Islet of Langerhans (tissue), 1 donor: Measurements from ENCODE around the gene METTL8.
A peak's percentile ranks its signal among the peaks of the same experiment; 100 is the strongest.
"Not testable (repeated sequence)": the region's sequence is repeated elsewhere in the genome, so short reads cannot be mapped to it uniquely, and the experiment has no call there.

Source experiments
- FAIRE-seq: peaks from one replicate; lab custom pipeline; 2011; peaks lifted over from hg19 to GRCh38; lab: Jason Lieb, UNC

METTL8 gene

DNA sequence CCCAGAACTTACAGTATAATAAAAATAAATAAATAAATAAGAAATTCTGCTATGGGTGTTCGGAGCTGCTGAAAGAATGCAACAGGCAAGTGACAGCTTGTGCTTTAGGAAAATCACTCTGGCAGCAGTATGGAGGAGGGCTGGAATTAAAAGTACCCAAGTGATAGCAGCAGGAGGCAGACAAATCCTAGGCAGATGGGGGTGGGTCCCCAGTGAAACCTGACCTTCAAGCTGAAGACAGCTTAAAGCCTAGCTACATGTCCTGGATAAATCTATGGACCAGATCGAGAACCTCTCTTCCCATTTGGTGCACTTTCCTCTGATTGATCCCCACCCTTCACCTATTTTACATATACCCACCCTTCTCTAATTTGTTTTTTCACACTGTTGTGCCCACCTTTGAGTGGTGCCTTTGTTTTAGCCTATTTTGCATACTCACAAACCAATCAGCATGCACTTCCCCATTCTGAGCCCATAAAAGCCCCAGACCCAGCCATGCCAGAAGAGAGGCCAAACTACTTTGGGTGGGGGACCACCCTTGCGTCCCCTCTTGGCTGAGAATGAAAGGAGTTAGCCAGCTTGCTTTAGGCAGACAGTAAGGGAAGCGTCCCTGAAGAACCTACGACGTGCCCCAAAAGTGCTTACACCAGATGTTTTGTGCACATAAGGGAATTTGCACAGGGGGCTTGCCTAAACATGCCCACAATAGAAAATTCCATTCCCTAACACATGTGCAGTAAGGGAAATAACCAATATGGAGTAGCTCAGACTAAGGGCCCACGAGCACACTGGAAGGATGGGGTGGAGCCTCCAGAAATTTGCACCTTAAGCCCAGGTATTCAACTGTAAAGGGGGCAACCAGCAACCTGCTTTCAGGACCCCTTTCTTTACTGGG is 3.0 kb downstream of the METTL8 start:
- FAIRE-seq = no peak

DNA sequence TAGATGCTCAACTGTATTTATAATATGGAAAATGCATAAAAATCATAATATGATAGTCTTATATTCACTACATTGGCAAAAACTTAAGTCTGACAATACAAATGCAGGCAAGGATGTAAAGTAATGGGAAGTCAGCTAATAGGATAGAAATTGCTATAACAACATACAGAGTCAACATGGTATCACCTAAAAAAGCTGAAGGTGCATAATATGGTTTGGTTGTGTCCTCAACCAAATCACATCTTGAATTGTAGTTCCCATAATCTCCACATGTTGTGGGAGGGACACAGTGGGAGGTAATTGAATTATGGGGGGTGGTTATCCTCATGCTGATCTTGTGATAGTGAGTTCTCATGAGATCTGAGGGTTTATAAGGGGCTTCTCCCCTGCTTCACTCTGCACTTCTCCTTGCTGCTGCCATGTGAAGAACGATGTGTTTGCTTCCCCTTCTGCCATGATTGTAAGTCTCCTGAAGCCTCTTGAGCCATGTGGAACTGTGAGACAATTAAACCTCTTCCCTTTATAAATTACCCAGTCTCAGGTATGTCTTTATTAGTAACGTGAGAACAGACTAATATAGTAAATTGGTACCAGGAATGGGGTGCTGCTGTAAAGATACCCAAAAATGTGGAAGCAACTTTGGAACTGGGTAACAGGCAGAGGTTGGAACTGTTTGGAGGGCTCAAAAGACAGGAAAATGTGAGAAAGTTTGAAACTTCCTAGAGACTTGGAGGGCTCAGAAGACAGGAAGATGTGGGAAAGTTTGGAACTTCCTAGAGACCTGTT is 10.9 kb downstream of the METTL8 start:
- not testable (repeated sequence) for FAIRE-seq

DNA sequence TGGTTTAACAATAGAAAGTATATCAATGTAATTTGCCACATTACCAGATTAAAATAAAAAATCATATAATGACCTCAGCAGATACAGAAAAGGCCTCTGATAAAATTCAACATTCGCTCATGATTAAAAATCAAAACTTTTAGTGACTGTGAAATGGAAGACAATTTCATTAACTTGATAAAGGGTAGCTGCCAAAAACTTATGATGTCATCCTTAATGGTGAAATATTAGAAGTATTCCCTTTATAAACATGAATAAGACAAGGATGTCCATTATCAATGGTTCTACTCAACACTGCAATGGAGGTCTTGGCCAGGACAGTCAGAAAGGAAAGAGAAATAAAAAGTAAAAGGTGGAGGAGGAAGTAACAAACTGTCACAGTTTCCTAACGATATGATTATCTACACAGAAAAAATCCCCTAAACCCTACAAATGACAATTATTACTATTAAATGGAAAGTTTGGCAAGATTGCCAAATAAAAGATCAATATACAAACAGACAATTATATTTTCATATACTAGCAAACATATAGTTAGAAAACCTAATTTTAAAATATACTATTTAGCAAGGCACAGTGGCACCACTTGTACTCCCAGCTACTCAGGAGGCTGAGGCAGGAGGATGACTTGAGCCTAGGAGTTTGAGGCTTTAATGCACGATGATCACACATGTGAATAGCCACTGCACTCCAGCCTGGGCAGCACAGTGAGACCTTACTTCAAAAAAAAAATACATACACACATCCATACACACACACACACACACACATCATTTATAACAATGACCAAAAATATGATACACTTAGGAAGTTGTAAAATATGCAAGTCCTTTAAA is 12.8 kb downstream of the METTL8 start:
- no peak for FAIRE-seq

DNA sequence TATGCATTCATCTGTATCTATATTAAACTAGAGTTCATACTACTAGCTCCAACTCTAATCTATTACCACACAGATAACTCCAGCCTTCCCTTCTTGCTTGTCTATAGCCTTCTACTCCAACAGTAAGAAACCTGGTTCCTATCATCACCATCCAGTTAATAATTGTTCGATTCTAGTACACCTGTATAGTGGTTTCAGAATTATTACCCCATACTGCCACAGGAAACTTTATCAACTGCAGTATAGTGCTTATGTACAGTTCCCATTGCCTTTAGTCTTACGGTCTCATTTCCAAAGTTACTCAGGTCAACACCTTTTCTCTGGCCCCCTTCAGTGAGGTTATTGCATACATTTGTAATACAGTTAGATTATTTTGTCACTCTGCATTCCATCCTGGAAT is 14.5 kb downstream of the METTL8 start:
- FAIRE-seq = no peak

DNA sequence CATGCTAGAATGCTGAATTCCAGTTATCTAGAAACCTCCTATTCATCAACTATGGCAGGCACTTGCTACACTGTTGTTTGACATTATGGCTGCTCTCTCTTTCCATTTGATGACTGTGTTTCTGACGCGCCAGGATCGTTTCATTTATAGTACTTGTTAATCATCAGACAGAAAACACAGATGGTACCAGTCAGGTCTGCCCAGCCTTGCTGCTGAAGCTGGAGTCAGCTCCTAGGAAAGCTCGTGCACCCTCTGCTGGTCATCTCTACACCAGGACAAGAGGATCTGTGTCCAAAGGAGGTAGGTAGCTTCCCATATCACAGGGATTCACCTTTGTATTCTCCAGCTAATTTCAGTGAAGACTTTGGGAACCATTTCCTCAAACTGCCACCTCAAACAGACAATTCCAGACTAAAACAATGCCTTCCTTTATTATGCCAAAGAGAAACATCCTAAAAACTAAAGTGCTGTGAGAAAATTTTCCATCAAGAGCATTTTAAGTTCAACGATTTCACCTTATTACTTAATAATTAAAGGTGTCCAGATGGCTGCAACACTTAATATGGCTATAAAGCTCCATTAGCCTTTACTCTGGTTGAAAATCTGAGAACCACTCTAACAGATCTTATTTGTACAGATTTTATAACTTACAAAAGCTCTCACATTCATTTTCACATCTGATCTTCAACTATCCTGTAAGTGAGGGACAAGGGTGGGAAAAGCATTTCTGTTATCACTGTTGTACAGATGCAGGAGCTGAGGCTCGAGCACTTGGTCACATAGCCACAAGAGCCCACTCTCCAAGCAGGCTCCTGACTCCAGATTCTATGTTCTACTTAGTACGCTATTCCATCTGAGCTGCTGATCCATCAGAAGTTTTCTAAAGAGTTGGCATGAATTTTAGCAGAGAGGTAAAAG is 17.5 kb downstream of the METTL8 start:
- FAIRE-seq = peak; percentile 100

DNA sequence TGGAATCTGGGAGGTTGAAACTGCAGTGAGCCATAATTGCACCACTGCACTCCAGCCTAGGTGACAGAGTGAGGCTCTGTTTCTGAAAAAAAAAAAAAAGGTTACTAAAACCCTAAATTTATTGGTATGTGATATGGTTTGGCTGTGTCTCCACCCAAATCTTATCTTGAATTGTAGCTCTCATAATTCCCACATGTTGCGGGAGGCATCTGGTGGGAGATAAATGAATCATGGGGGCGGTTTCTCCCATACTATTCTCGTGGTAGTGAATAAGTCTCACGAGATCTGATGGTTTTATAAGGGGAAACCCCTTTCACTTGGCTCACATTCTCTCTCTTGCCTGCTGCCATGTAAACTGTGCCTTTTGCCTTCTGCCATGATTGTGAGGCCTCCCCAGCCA is 19.1 kb downstream of the METTL8 start:
- not testable (repeated sequence) for FAIRE-seq

DNA sequence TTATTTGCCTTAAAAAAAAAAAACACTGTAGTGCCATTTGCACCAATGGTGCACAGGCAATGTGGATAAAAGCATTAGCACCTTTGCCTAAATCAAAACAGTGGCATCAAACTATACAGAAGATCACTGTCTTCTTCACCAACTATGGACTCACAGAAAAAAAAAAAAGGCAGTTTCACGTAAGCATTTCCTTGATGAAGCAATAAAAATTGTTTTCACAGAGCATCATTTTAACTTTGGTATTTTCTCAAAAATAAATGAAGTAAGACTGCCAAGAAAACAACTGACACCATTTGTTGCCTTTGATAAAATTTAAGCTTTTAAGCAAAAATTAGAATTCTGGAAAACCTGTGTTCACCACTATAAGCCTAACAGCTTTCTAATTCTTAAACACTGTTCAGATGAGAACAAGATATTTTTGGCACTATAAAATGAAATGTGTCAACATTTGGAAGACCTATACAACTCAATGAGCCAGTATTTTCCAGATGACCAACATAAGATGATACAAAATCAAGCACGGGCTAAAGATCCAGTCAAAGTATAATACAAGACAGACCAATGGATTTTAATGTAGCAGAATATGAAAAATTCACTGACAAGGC is 21.1 kb downstream of the METTL8 start:
- no peak for FAIRE-seq

DNA sequence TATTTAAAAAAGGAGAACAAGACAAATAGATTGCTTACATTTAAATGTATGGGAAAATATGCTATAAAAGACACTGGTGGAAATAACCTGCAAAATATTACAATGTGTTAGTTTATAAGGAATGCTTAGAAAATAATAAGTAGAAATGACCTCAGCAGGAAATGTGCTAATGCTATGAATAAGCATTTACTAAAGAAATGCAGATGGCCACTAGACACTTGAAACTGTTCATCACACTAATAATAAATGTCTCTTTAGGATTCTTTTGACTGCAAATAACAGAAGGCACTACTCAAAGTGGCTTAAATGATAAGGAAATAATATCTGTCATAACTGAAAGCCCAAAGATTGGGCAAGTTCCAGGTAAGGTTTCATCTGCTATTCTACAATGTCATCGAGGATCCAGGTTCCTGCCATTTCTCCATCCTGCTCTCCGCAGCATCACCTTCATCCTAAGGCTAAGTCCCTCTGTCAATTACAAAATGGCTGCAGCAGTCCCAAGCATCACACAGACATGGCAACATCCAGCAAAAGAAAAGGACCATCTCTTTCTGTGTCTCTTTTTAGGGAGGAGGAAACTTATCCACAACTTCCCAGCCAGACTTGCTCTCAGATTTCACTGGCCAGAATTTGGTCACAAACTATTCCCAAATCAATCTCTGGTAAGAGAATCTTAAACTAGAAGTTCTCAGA is 21.9 kb downstream of the METTL8 start:
- FAIRE-seq = no peak

DNA sequence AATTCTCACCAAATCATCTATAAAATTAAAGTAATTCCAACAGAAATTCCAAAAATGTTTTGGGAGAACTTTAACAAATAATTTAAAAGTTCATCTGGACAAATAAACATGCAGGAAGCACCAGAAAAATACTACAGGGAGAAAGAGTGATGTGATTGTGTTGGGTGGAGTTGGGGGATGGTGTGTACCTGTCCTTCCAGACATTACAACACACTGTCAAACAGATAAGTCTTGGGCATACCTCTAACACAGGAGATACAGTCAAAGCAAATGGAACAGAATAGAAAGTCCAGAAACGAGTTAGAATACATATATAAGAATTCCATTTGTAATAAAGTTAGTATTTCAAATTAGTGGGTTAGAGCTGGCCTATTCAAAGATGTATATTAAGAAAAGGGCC is 22.6 kb downstream of the METTL8 start:
- no peak for FAIRE-seq

DNA sequence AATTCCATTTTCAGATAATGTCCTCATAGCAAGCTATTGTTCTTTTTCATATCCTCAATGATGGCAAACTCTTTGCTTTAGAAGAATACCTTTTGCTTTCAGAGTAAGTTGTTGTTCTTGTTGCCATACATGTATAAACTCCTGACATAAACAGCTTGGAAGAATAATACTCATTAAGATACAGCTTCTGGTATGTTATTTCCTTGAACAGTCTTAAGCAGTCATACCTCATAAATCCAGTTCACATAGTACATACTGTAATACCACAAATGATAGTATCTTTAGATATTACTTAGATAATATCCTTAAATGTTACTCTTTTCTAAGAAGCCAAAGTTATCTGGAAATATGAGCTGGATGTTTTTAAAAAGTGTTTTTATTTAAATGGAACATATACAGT is 23.2 kb downstream of the METTL8 start:
- no peak for FAIRE-seq

DNA sequence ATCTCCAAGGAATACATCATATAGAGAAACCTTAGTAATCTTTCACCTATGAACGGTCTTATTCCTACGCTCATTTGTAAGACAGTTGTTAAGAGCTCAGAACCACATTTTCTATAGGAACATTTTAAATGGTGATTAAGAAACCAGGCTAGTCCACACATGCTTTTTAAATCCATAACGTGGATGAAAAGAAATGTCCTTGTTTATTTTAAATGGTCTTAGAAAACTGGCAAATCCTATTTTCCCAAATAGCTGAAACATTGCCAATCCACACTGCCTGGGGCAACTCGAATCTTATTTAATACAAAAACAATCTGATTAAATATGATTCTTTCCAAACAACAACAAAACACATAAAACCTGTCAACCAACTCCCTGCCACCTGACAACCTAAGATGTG is 23.7 kb downstream of the METTL8 start:
- no peak for FAIRE-seq

DNA sequence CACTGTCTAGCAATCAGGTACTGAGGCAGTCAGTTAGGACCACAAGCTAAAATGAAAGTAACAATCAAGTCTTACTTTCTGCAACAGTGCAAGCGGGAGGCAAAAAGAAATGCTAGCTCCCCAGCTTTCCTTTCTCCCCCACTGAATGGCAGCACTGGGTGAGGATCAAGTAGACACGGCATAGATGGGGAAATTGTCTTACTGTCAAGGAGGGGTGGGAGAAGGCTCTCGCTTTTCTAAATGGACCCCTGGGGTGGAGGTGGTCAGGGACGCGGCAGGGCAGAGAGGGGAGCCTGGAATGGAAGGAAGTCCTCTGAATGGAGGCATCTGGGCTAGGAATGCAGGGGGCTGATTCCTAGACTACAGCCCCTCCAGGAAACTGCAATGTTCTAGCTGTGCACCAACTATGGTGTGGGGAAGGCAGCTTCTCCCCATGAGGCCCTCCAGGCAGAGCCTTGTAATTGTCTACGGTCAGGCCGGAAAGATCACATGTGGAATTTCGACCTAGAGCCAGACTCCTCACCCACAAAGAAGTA is 24.3 kb downstream of the METTL8 start:
- no peak for FAIRE-seq

DNA sequence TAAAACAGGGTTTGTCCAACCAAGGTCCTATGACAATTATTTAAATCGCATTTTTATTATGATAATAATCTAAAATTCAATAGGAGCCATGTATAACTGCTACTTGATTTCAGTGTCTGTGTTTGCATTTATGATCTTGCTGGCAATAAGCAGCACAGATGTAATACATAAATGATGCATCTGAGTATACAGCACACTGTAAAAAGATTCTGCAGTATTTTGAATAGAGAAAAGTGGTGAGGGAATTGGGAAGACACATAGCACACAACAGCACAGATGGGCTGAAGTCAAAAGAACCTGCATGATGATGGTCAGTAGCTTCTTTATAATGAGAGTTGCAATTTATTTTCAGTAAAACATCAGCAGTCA is 26.1 kb downstream of the METTL8 start:
- no peak for FAIRE-seq

DNA sequence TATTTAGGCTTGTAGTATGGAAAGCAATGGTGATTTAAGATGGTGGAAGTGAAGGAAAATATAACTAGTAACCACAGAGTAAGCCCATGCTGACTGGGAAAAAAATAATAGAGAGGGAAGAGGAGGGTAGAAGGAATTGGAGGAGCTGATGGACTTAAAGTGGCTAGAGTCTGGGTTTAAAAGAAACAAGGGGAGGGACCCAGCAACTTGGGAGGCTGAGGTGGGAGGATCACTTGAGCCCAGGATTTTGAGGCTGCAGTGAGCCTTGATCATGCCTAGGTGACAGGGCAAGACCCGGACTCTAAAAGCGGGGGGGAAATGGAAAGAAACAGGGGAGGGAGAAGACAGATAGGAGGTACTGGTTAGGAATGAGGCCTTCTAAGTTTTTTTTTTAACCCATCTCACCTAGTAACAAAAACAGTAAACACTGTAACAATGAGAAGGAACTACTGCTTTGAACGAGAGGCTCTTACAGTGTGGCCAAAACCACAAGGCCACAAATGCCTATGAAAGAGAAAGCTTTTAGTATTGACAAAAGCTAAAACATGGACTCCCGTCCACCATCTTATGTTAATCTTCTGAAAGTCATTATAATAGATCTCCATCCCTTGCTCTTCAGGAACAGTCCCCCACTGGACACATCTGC is 26.6 kb downstream of the METTL8 start:
- no peak for FAIRE-seq

DNA sequence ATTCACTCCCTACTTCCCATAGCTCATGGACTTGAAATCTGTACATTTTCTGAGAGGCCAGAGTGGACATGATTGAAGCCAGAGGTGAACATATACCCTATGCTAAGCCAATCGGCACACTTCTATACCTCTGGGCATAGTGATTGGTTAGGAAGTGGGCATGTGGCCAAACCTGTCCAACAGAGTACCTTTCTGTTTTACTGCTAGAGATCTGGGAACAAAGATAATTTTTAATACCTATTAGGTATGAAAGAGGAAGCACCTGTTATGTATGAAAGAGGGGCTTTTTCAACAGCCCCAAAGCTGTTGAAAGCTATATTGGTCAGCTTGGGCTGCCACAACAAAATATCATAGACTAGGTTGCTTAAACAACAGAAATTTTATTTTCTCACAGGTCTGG is 27.7 kb downstream of the METTL8 start:
- no peak for FAIRE-seq

DNA sequence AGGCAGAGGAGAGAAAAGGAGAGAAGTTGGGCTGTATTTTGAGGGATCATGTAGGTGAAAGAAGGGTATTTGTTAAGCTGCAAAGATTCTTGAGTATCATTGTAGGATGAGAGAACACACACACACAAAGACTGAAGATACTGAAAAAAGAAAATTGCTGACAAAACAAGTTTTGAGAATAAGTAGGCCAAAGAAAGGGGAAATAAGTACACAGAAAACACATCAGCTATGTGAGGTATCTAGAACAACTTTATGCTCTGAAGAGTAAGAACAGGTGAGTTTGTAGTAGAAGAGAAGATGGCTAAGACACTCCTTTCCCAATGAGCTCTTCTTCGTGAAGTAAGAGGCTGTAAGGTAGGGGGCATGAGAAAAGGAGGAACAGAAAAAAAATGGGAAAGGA is 28.2 kb downstream of the METTL8 start:
- no peak for FAIRE-seq

DNA sequence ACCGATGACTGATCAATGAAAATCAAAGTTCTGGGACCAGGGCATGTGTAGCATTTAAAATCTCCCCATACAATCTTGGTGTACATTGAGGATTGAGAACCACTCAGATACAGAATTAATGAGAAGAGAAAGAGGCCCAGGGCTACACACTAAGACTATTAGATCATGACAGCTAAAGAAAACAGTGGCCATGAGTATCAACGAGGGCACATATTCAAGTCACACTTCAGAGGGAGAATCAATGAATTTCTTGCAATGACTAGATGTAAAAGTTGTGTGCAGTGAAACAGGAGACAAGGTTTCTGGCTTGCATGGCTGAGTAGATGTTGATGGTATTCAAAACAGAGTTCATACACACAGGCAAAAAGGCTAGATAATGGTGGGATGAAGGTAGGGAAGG is 29.1 kb downstream of the METTL8 start:
- FAIRE-seq = no peak

DNA sequence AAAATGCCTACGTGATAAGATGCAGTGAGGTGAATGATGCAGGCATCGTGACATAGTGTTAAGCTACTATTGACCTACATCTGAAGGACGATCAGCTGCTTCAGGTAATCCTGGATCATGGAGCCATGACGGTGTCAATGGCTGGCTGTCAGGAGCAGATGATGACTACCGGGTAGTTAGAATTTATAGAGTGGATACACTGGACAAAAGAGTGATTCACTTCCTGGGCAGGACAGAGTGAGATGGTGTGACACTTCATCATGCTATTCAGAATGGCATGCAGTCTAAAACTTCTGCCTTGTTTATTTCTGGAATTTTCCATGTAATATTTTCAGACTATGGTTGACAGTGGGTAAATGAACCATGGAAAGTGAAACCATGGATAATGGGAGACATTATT is 29.5 kb downstream of the METTL8 start:
- peak; percentile 72 for FAIRE-seq

DNA sequence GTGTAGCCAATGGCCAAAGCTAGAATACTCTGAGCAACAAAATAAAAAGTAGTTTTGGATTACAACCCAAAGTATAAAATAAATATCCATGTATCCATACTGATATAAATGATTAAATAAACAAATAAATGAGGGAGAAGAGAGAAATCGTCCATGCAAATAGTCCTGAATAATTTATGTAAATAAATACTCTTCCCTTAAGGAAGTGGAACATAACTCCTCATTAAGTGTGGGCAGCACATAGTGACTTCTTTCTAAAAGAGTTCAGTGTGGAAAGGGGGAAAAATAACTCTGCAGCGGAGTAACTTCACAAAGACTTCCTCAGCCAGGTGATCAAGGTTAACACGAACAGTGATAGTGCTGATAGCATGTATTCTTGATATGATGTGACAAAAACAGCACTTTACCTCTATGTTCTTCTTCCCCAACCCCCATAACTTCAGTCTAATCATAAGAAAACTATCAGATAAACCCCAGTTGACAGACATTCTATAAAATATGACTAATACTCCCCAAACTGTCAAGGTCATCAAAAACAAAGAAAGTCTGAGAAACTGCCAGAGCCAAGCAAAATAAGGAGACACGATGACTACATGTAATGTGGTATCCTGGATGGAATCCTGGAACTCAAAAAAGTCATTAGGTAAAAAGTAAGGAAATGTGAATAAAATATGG is 30.7 kb downstream of the METTL8 start:
- peak; percentile 33 for FAIRE-seq
